GM21619 (cell line): Measurements from ENCODE around the gene ARFGAP1.
"Not testable (repeated sequence)": the region's sequence is repeated elsewhere in the genome, so short reads cannot be mapped to it uniquely, and the experiment has no call there.

Source experiments
- ATAC-seq: cut with Tn5 transposase; IDR thresholded peaks from one replicate; pipeline ENCODE4 v1.9.1; 2021; ENCODE audit not compliant: unreplicated experiment

ARFGAP1 gene

GRCh38 chr20:63290136-63290676 is 17.6 kb downstream of the ARFGAP1 start:
- ATAC-seq: no peak

- ATAC-seq: no peak
Observed at GRCh38 chr20:63290677-63291472, 18.3 kb downstream of the ARFGAP1 start.

GRCh38 chr20:63291811-63292210 is 19.2 kb downstream of the ARFGAP1 start:
- no peak for ATAC-seq

- no peak for ATAC-seq
Observed at GRCh38 chr20:63292292-63292701, 19.7 kb downstream of the ARFGAP1 start.

- no peak for ATAC-seq
Observed at GRCh38 chr20:63292904-63293303, 20.3 kb downstream of the ARFGAP1 start, which contains the start of gene COL20A1. Gene COL20A1, plus strand, starts transcription at chr20:63293186. Its CDS starts 1,922 bp downstream, at chr20:63295108.

- no peak for ATAC-seq
Observed at GRCh38 chr20:63293456-63293855, 20.8 kb downstream of the ARFGAP1 start.

- ATAC-seq: no peak
Observed at GRCh38 chr20:63293871-63294535, 21.4 kb downstream of the ARFGAP1 start.

GRCh38 chr20:63294536-63294900 is 21.9 kb downstream of the ARFGAP1 start:
- ATAC-seq: no peak

- ATAC-seq: no peak
Observed at GRCh38 chr20:63295018-63295417, 22.4 kb downstream of the ARFGAP1 start.

- no peak for ATAC-seq
Observed at GRCh38 chr20:63295422-63295821, 22.8 kb downstream of the ARFGAP1 start.

- no peak for ATAC-seq
Observed at GRCh38 chr20:63295846-63296245, 23.2 kb downstream of the ARFGAP1 start.

GRCh38 chr20:63296531-63297299 is 24.1 kb downstream of the ARFGAP1 start:
- no peak for ATAC-seq

- ATAC-seq: no peak
Observed at GRCh38 chr20:63297371-63297781, 24.8 kb downstream of the ARFGAP1 start.

GRCh38 chr20:63297796-63298572 is 25.4 kb downstream of the ARFGAP1 start:
- no peak for ATAC-seq

- ATAC-seq: no peak
Observed at GRCh38 chr20:63298731-63299312, 26.2 kb downstream of the ARFGAP1 start.

GRCh38 chr20:63301671-63302070 is 29.1 kb downstream of the ARFGAP1 start:
- ATAC-seq: no peak

GRCh38 chr20:63303095-63303666 is 30.6 kb downstream of the ARFGAP1 start:
- ATAC-seq: no peak

GRCh38 chr20:63305393-63305792 is 32.8 kb downstream of the ARFGAP1 start:
- ATAC-seq: no peak

GRCh38 chr20:63305933-63306672 is 33.5 kb downstream of the ARFGAP1 start:
- ATAC-seq: not testable (repeated sequence)
